CD4-positive, alpha-beta T cell treated with Interferon alpha-2 for 1 hour (primary cell): Measurements from ENCODE around the gene CDH15.

Experiments used
- DNase-seq, 2 donors: peaks; one replicate each; pipeline ENCODE4 v3.0.0-alpha.2; 2020 to 2022

Gene CDH15

DNA sequence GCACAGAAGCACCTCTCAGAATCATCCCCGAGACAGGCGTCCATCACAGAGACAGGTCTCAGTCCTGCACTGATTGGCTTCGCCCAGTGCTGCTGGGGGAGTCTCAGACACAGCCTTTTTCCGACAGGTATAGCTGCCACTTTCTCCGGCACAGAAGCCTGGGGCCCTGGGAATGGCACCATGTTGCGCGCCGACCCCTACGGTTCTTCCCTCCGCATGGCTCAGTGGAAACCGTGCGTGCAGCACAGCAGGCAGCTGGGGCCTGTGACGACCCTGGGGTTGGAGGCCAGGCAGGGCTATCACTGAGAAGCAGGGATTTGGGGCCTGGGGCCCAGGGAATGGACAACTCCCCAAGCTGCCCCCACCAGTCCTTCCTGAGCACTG, 29.7 kb upstream of the CDH15 start:
- DNase-seq, result no peak

DNA sequence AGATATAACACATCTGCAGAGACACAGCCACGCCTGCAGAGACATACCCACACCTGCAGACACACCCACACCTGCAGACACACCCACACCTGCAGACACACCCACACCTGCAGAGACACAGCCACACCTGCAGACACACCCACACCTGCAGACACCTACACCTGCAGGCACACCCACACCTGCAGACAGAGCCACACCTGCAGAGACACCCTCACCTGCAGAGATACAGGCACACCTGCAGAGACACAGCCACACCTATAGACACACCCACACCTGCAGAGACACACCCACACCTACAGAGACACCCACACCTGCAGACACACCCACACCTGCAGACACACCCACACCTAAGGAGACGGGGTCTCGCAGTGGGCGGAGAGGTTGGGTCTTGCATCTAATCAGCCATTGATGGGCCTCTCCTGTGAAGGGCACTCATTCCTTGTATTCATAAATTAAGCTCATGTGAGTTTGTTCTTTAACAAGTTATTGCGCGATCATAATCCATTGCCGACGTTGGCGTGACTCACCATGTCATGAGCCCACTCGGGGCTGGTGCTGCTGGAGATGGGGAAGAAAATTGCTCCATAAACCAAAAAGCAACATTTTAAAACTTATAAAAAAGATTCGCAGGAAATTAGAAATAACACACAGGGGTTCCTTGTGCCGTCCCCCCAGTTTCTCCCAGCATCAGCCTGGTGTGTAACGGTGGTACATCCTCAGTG, 28.9 kb upstream of the CDH15 start:
- DNase-seq, result no peak

DNA sequence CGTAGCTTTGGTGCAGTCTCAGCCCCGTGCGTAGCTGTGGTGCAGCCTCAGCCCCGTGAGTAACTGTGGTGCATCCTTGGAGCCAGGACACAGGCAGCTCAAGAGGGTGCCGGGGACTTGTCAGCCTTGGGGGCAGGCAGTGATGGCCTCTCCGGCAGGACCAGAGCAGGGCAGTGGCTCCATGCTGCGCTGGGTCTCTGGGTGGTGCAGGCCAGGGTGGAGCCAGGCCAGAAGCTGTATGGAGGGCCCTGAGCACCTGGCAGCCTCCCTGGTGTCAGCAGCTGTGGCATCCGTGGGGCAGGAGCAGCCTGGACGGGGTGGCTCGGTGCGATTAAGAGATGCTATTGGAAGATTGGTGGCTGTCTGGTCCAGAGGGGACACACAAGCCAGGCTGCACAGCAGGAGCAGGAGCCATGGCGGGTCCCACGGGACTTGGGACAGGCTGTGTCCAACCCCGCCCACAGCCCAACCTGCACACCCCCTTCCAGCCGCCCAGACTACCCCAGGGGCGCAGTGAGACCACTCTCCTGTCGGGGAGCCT, 28.3 kb upstream of the CDH15 start:
- DNase-seq, result no peak

DNA sequence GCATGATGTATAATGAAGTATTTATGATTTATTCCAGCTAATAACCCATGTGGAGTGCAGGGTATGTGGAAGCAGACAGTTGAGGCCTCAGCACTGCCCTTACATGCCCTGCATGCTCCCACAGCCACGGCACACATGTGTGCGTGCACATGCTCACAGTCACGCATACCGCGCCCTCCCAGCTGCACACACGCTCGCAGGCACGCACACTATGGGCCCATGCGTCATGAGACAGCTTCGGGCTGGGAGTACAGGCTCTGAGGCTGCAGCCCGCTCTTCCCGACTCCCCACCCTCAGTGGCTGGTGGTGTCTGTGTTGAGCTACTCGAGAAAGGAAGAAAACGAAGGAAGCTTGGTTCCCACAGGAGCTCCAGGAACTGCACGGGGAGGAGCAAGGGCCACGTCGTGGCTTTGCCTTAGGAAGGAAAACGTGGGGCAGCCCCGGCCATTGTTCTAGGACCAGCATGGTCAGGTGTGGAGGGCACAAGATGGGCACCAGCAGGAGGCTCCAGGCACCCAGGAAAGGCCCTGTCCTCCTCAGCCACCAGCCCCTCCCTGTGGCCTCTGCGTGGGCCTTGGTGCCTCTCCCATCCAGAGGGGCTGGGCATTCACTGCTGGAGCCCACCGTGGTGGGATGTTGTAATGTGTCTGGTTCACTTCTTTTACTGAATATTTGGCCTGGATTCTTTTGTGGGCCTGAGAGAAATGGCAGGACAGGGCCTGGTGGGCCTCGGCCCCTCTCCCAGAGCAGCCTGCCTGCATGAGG, 27.5 kb upstream of the CDH15 start:
- DNase-seq, result no peak

DNA sequence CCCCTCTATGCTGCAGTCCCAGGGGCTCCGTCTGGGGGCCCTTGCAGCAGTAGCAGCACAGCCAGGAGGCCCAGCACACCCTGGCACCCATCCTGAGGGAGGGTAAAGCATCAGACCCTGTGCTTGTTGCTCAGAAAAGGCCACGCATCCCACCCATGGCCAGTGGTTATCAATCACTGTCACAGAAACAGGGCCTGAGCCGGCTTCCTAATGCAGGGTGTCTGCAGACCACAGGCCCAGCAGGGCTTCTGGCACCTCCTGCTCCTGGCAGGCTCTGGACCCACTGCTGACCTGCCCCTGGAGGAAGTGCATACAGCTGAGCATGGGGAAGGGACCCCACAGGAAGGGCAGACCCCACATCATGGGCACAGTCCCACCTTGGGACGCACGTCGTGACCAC, 26.9 kb upstream of the CDH15 start:
- DNase-seq, result no peak

DNA sequence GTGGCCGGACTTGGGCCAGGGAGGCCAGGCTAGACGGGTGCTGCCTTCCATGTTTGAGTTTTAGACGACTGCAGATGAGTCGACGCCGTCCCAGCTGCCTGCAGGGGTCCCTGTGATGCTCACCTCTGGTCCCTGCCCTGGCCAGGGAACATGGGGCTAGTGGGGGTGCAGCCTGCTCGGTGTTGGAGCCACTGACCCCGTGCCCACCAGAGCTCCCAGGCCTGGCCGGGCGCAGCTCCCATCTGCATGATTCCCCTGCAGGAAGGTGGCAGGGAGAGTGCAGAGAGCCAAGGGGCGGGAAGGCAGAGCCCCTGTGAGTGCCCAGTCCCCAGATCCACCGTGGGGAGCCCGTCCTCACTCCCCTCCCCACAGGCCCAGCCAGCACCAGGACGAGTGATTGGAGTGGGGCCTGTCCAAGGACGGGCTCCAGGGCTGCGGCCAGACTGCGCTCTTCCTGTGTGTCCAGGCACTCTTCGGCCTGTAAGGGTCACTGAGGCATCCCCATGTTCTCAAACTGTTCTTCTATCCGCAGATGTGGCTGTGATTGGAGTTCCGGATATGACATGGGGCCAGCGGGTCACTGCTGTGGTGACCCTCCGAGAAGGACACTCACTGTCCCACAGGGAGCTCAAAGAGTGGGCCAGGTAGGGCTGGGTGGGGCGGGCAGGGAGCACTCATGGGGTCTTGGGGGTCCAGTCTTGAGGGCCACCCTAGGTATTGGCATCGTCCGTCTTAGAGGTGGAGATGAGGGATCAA, 26.0 kb upstream of the CDH15 start:
- DNase-seq, result no peak

DNA sequence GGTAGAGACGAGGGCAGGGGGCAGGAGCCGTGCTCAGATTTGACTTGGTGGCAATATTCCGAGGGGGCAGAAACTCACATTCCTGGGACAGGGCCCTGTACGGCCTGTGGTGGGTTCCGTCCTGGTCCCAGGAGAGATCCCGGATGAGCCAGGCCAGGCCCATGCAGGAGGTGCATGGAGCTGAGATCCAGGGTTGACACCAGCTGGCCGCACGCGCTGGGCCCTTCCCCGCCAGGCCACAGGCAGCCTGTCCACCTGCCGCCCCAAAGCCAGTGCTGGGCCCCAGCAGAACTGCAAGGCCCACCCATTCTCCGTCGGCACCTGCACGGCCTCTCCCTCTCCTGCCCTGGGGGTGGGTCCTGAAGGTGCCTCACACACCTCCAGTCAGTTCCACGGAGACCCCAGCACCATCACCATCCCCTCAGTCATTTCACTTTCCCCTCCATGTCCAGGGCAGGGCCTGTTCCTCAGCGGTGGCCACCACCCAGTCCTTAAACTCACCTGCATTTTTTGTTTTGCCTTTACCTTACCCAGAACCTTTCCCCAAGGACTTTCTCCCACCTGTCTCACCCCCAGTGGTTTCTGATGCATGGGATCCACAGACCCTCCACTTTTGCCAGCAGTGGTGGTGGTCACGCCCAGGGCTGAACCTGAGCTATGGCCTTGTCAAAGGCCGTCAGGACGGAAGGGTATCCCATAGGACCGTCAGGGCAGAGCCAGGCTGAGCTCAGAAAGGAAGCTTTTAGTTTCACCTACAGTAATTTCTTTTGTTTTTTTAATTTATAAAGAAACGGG, 25.1 kb upstream of the CDH15 start:
- DNase-seq, result no peak

DNA sequence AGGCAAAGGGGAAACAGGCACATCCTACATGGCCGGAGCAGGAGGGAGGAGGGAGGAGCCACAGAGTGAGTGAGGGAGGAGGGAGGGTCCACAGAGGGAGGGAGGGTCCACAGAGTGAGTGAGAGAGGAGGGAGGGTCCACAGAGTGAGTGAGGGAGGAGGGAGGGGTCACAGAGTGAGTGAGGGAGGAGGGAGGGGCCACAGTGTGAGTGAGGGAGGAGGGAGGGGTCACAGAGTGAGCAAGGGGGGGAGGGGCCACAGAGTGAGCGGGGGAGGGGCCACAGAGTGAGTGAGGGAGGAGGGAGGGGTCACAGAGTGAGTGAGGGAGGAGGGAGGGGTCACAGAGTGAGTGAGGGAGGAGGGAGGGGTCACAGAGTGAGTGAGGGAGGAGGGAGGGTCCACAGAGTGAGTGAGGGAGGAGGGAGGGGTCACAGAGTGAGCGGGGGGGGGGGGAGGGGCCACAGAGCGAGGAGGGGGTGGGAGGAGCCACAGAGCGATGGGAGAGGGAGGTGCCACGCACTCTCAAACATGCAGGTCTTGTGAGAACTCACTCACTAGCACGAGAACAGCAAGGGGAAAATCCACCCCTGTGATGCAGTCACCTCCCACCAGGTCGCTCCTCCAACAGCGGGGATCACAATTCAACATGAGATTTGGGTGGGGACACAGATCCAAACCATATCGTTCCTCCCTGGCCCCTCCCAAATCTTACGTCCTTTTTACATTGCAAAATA, 24.3 kb upstream of the CDH15 start:
- DNase-seq, result no peak

DNA sequence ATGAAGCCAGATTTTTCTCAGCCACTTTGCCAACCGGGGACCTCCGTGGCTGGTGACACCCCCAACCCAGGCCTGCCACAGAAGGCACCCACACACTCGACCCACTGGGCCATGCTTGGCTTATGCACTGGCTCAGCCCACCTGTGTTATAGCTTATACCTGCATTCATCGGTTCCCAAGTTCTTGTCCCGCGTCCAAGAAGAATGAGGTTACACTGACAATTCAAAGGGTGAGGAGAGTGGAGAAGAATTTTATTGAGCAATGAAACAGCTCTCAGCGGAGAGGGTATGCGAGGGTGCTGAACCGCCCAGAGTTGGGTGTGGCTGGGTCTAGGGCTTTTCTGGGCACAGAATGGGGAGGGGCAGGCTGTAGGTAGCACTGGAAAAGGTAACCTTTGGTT, 22.2 kb upstream of the CDH15 start:
- DNase-seq, result no peak

DNA sequence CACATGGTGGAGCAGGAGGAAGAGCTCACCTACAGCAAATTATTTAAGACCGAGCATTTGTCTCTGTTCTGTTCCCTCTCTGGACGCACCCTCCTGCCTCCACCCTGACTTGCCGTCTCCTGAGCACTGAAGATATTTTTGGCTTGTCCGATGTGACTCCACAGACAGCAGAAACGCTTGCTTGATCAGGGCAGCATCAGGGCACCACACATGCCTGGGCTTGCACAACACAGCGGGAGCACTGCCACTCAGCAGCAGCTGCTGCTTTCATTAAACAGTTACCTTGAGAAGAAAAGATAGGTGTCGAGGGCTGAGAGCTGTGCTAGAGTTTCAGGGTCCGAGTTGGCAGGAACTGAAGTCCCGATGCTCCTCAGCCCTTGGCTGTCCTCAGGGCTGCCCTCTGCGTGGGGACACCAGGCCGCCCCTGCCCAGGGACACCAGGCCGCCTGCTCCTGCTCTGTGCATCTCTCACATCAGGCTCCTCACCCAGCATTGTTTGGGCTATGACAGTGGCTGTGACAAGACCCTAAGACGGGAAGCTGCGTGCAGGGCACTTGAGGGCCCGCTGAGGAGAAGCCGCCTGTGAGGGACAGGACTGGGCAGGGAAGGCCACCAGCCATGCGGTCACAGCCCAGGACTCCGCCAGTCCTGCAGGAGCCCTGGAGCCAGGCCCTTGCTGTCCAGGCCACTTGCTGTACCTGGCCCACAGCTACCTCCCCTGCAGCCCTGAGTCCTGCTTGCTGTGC, 21.3 kb upstream of the CDH15 start:
- no peak for DNase-seq

DNA sequence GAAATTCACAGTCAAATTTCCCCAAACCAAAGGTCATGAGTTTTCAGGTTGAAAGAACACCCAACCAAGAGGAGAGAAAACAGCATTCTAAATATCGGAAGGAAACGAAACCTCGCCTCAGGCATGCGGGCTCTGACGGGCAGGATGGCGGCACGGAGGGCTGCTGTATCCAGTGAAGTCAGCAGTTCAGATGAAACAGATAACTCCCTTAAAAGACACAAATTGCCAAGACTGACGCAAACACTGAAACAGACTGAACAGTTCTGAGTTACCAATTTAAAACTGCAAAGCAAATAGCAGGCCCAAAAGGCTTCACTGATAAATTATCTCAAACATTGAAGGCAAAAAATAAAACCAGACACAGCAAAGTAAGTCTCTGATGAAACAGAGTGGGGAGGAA, 20.6 kb upstream of the CDH15 start:
- DNase-seq, result no peak

DNA sequence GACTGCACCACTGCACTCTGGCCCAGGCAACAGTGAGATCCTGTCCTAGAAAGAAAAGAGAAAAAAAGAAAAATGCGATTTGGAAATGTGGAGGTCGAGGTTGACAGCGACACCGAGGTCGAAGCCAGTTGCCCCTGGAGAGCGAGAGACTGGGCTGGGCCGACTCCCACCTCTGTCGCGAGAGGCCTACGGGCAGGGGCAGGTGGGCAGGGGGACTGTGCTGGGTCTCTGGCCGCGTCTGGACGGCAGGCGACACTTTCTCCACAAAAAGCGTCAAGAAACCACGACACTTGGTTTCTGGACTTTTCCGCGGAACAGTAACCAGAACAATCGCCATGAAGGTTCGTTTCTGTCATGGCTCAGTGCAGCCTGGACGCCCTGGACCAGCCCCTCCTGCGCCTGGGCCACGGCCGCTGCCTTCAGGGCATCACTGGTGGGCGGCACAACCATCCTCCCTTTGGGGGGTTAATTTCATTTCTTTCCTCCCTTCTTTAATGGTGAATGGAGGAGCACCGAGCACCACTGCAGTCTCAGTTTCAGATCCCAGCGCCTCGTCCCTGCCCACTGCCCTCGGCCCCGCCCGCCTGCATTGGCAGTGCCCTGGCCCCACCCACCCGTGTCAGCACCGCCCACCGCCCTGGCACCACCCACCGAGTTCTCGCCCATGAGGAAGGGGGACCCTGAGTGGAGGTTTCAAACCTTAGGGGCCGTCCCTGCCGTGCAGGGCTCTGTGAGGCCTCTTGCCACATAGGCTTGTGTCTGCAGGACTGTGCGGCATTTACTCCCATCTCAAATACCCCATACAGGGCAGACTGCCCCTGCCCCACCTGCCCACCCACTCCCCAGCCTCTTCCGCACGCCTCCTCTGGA, 18.5 kb upstream of the CDH15 start:
- DNase-seq, result no peak

DNA sequence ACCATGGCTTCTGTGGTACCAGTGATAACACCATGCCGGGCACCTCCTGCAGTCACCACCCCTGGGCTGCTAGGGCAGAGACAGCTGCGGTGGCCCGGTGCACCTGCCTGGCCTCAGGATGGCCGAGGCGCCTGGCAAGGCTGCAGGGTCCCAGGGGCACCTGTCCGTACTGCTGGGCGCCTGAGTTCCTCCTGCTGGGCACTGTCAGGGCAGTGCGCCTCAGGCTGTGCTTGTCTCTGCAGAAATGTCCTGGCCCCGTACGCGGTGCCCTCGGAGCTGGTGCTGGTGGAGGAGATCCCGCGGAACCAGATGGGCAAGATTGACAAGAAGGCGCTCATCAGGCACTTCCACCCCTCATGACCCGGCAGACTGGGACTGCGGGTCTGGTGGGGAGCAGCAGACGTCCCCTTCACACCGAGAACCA, 17.7 kb upstream of the CDH15 start:
- no peak for DNase-seq

DNA sequence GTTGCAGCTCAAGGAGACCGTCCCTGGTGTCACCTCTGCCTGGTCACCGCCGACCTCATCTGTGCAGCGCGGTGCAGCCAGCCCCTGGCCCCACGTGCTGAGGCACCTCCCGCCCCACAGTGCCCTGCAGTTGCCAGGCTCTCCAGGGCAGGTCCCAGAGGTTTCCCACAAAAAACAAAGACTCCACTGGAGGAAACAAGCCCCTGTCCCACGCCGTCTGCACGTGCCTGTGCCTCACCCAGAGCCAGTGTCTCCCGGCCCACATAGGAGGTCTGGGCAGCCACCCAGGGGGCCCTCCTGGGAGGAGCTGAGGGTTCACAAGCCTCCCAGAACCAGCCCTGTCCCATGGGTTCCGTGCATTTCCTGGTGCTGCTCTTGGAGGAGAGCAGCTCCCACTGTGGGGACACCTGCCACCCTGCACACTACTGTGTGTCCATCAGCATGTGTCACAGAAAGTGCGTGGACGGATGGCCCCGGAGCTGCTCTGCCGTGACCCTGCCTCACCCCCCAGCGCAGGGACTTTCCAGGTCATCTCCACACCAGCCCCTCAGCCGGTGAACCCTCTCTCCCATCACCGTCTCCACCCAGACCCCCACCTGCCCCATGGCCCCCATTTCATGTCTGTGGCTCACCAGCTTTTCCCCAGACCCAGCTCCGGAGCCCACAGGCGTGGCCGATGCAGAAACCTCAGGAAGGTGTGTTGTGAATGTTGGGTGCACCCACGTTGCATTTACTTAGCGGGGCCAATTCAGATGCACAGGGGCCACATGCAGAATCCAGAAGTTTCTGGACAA, 17.0 kb upstream of the CDH15 start:
- no peak for DNase-seq

DNA sequence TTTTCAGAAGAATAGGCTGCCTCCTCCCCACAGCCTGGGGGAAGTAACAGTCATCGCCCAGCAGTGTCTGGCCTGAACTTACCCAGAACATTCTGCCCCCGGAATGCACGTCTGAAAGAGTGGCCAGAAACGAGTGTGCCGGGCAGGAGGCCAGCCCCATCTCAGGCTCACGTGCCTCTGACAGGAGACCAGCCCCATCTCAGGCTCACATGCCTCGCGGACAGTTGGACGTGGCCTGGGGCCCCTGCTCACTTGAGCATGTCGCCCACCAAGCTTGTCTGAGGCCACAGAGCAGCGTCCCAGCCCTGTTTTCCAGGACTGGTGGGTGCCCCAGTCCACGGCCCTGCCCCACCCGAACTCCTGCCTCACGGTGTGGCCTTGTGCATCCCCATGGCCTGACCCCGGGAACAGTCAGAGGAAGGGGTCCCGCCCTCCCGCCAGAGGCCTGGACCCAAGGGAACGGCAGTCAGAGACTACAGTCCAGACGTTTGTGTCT, 16.3 kb upstream of the CDH15 start:
- DNase-seq, result no peak

DNA sequence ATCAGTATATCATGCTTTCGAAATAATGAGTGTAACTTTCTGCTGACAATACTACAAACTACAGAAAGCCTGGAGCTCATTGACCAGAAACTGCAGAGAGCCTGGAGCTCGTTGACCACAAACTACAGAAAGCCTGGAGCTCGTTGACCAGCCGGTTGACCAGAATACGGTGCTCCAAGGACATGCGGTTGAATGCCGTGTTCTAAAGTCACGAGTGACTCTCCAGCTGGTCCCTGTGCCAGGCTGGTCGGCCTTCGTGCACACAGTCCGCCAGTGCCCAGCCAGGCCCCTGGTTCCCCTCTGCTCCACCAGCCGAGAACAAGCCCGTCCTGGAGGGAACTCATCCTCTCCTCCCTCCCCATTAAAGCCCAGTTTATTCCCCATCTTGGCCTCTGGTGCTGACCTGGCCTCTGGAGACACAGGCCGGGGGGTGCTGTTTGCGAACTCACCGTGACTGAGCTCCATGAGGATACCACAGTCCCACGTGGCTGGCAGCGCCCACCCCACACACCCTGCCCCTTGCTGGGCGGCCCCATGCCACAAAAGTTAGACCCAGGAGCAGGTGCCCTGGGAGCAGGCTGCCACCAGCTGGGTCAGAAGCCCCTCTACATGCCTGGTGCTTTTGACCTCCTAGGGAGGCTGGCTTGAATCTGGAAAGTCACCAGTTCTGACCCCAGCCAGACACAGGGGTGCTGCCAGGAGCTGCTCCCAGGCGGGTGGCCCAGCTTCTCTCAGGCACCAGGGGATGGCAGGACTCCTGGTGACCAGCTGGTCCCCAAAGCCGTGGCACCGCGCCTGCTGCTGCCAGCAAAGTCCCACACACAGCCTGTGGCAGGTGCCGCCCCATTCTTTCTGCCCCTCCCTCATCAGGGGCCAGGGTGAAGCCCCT, 15.5 kb upstream of the CDH15 start:
- no peak for DNase-seq

DNA sequence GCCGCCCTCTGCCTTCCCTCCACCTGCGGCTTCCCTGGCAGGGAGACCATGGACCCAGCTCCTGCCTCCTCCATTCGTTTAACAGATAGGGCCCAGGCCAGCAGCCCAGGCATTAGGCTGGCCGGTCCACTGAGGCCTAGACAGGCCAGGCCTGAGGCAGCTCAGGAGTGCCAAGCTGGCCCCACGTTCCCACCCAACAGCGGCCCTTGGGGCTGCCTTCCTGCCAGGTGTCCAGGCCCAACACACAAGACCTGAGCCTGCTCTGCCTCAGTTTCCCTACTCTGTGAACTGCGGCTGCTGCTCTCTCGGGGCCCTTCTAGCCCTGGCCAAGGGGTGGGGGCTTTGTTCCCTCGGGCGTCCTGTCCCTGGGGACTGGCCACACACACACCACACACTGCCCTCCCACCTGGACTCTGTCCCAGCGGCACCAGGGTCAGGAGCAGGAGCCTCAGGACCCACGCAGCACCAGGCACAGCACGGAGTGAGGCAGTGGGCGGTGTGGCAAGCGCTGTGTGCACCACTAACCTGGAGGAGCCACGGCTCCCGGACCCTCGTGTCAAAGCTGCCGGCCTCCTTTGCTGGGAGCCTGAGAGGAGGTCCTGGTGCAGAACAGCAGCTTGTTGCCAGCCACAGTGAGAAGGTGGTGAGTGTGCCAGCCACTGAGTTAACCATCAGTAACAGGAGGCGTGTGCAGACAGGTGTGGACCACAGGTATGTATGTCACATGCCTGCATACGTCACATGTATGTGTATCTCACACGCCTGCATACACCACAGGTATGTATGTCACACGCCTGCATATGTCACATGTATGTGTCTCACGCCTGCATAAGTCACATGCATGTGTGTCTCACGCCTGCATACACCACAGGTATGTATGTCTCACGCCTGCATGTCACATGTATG, 14.6 kb upstream of the CDH15 start:
- no peak for DNase-seq
